SHP77 treated with DMSO at 0.1 percent for 48 hours (cell line): Measurements from ENCODE around the gene LRRC53.

ENCODE experiments used
- DNase-seq: peaks from one replicate; lab custom pipeline; 2025; lab: John Stamatoyannopoulos, UW

LRRC53 gene, protein sequence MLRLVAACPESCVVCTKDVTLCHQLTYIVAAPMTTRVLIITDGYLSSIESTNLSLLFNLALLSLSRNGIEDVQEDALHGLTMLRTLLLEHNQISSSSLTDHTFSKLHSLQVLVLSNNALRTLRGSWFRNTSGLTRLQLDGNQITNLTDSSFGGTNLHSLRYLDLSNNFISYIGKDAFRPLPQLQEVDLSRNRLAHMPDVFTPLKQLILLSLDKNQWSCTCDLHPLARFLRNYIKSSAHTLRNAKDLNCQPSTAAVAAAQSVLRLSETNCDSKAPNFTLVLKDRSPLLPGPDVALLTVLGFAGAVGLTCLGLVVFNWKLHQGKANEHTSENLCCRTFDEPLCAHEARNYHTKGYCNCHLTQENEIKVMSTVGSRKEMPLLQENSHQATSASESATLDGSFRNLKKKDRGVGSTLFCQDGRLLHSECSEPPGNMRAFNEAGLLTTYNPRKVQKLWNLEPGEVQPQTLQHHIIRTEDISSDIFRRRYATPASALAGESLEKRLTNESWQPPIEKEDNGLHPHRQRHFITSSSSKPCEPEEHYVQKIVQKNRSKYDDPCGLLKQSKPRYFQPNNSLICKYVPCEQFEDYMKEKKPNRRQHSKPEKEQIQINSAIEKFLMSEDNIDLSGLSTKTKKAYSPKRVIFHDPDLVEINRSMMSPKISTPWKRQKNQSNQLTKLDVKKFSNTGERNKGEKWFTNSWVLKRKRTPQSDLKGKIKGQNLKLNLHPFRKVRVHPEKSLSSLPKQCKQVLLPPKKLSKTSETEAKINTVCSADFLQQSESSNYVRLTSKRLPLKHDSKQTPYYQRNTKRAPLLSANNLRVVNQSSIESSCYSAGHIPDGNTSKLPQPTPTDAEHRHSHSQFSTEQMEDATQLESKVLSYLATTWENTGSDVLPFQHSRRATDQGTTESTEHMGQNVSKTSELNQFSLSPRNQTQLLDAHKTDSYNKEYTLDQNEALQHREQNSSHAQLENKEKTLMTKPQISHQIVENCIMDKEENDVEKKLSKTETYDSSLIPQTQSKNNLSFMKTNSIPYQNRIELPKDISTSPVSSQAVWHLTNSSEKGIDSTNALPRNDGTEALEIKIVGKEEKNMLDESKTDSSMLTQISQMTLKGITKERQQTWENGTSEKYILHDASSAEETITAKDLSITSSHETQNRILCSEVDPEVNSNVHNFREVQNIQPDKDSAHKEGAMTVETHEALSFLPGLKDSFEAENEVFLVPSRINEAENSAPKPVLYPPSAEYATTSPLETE

DNA sequence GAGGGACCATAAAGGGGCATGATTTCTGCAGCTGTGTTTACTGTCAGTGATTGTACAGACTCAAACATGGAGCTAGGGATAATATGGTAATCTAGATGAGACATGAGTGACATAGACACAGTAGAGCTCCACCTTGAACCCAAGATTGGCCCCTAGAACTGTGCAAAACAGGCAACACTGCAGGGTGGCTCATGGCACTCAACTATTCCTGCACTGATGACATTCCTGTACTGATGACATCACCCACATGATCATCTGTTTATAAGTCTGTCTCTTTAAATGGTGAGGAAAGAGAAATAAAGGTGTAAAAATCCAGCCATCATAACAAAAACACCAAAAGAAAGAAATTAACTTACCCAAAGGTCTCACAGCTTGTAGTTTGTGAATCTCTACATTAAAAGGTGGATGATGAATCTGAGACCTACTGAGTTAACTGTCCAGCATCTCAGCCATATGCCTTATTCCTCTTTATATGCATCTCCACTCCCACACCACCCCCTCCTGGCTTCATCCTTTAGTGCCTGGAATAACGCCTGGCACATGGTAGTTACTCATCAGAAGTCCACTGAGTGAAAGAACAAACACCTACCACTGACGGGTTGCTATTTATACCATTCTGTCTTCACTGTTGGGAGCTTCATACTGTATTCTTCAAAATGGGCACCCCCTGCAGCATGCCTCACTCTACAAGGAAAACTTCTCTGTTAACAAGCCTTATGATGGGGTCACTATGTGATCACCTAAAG is at the start of gene LRRC53:
Gene LRRC53, minus strand, starts transcription at position 442 of the 746 bp plus-strand sequence. CDS start 29,262 bp downstream, outside the sequence.
- peak; percentile 8 for DNase-seq

DNA sequence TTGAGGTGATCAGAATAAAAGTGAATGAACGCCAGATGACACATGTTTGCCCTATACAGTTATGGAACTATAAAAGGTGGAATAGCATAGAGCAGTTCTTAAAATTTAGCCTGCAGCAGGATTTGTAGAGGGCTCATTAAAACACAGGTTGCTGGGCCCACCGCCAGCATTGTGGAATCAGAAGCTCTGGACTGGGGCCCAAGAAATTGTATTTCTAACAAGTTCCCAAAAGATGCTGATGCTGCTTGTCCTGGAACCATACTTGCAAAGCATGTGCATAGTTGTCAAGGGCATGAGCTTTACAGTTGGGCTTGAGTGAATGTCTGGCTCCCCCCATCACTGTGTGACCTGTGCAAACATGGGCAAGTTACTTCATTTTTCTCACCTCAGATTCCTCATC is 37.5 kb upstream of the LRRC53 start:
- DNase-seq = no peak

DNA sequence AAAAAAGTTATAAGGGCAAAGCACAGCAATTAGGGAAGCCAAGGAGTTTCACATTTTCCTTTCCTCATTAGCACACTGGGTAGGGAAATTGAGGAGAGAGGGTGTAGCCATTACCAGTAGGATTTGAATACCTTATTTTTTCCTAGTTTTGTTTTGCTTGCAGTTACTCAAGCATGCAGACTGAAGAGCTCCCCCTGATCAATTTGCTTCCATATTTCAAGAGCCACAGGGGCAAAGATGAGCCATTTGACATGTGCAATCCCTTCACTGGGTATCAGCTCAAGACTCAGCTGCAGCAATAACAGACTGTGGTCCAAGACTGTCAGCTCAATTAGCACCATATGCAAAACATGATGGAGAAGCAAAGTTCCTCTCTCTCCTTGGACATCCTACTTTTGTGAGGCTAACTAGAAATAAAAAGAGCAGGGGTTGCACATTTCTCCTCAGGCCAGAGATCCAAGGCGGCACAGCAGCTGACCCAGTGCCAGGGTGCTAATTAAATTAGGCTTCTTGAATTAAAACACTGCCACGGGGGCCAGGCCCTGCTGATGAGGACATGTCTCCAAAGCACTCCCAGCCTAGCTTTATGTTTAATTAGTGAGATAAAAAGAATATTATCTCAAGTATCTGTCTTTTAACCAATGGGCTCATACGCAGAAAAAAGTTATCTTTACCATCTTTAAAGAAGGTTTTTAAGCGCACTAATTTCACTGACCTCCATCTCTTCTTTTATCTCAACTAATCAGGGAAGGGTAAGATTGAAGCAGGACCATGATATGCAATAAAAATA is 36.7 kb upstream of the LRRC53 start:
- no peak for DNase-seq

DNA sequence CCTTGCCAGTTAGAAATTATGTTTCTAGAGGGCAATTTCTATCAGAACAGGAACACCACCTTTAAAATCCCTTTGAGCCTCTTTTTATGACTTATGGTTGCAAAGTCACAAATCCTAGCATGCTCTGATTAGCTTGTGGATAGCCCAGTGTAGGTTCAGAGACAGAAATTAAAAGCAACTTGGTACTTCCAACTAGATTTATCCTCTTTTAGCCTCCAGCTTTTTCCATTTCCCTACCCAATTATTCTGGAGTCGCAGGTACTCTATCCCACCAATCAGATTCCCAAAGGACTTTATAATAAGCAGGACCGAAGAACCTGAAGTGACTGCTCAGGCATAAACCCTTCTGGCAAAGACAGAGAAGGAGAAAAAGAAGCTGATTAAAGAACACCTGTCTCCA is 33.4 kb upstream of the LRRC53 start:
- DNase-seq = no peak

DNA sequence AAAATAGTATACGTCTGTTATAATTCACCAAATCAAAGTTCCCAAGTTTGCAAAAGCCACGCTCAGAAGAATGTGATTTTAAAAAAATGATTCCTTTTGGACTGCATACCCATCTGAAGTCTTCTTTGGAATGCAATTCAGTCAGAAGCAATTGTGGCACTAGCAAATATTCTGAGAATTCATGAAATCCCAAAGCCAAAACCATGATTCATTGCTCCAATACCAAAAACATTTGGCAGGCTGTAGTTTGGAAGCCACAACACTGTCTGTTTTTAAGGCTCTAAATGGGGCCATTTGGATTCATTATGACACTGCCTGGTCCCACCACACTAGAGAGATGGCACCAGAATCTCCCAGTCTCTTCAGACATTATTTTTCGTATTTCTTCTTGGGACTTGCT is 21.8 kb upstream of the LRRC53 start:
- no peak for DNase-seq

DNA sequence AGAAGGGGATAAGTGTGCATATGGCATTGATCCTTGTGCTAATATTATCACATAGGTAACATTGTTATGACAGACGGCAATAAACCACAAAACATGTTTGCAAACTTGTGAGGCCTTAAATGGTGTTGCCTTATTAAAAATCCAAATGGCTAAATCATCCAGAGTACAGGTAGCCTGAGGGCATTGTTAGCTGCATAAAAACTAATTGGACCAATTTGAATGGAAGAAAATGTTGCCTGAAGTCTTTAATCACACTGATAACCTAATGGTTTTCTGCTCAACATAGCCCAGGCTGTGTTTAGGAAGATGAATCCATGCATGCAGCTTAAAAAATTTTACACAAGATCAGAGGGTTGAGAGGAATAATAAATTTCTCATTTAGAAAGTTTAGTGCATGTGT is 19.4 kb upstream of the LRRC53 start:
- no peak for DNase-seq

DNA sequence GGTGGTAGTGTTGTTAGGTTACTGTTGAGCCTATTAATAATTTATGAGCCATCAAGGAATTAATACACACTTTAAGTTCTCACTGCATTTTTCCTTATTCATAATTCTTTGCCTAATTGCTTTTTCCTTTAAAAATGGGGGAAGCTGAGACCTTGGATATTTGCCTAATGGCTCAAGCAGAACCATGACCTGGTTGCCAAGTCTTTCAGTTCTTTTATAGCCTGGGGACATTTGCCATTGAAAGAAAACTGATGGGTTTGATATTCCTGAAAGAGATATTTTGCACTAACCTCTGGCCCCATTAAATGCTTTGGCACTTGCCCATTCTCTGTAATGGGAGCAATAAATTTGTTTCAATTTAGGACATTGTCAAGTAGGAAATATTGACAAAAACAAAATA is 18.5 kb upstream of the LRRC53 start:
- no peak for DNase-seq

DNA sequence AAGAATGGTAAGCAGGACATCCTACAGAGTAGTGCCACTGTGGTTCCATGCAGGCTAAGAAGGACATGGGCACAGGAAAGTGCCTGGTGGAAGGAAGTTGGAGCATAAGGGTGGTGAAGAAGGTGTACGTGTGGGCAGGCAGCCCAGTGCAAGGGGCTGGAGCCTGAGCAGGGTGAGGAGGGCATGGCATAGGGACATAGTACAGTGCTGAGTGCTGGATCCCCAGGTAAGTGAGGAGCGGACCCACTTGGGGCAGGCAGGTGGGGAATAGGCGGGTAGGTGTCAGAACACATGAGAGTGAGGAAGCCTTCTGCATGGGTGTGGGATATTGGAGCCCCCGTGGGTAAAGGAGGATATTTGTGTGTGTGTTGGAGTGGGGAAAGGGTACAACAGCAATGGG is 15.7 kb upstream of the LRRC53 start:
- no peak for DNase-seq

DNA sequence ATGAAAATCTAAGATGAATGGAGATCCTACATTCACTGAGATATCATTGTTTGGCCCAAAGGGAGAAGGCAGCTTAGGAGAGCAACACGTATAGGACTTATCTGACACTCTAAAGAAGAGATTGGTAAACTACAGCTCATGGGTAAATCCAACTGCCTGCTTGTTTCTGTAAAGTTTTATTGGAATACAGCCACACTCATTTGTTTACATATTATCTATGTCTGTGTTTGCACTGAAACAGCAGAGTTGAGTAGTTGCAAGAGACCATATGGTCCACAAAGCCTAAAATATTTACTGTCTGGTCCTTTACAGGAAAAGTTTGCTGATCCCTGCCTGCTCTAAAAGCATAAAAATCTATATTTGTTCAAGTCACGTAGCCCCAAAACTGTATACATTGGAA is 14.3 kb upstream of the LRRC53 start:
- DNase-seq = no peak

DNA sequence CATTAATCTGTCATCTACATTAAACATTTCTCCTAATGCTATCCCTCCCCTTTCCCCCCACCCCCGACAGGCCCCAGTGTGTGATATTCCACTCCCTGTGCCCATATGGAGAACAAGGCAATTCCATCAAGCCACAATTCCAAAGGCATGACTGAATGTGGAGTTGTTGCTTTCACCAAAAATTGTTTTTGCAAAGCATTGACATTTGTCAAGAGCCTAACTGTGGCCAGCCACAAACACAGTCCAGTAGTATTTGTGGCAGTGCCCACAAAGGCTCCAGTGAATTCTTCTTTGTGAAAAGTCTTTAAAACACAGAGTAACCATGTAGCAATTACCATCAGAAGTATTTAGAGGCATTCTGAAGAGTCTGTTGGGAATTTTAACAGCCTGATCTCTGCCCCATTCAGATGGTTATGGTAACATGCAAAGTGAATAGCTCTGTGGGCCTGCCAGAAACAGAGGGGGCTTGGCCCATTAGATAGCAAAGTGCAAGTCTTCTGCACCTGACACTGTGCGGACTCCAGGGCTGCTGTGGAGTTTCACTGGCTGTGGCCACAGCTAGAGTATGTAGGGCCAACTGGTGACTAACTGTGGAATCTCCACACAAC is 11.6 kb upstream of the LRRC53 start:
- no peak for DNase-seq

DNA sequence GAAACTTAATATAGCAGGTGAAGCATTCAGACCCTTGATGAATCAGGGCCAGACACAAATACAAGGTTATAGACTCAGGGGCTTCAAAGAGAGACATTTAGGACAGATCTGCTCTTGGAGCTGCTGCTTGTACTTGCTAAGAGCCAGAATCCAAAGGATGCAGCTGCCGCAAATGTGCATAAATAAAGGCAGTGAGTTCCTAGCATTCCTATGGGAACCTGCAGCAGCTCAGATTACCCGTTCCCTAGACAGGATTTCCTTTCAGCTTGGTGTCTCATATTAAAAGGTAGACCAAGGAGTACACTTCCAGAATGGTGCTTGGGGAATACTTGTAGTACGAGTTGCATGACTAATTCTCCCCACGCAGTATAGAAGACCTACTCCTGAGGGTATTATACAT is 9.7 kb upstream of the LRRC53 start:
- no peak for DNase-seq

DNA sequence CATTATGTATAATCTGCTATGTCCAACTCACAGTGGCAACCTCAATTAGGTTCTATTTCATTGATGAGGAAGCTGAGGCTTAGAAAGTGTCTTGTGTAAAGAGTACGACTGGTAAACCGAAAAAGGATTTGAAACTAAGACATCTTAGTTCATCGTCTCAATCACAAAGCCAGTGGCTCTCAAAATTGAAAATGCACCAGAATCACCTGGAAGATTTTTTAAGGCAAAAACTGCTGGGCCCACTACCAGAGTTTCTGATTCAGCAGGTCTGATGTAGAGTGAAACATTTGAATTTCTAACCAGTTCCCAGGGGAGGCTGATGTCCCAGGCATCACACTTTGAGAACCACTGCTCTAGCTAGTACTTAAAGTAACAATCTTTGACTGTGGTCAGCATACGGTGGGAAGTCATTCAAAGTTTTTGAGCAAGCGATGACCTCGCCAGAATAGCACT is 5.2 kb upstream of the LRRC53 start:
- DNase-seq = no peak

DNA sequence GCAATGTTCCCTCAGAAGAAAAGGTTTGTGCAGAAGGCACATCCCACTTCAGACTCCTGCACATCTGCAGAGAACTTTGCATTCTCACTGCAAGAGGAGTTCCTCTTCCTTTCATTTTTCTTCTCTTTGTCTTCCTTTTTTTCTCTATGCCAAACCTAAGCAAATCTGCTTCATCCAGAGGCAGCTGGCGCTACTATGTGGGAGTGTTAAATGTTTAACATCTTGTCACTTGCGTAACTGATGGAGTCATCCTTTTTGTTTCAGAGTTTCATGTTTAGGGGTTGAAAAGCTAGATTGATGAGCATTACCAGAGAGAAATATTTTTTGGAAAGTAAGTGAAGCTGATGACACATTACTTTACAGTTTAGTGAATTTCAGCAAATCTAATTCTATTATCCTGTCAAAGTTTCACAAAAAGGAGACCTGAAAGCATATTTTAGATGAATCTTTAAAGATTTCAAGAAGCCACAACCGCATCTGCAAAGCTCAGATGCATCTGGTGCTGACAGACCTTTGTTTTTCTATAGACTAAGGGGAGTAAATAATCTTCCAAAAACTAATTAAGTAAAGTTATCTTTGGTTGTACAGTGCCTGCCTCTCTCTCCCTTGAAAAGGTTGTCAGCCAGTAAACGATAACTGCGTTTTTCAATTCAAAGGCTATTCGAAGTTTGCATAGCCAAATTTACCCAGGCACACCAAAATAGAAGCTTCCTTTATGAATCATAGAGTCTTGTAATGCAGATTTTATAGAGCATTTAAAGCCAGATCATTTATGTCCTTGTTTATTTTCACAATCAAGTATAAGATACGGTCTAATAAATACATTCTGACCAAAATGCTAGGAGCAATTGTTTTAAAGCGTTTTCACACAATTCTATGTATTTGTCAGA is 1.2 kb upstream of the LRRC53 start:
- DNase-seq = no peak

DNA sequence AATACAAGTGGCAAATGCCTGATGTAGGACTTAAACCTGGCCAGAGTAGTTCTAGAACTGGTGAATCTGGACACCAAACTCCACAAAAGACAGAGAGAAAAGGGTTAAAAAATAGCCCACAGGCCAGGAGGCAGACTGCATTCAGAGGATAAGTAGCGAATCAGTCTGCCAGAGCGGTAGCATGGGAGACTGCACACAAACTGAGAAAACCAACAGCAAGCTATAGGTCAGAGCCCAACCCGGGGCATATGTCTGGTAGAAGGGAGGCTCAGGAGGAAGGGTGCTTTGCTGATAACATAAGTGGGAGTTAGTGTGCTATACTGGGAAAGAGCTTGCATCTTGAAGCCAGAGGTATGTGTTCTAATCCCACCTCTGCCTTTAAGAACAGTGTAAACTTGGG is 4.0 kb downstream of the LRRC53 start:
- no peak for DNase-seq

DNA sequence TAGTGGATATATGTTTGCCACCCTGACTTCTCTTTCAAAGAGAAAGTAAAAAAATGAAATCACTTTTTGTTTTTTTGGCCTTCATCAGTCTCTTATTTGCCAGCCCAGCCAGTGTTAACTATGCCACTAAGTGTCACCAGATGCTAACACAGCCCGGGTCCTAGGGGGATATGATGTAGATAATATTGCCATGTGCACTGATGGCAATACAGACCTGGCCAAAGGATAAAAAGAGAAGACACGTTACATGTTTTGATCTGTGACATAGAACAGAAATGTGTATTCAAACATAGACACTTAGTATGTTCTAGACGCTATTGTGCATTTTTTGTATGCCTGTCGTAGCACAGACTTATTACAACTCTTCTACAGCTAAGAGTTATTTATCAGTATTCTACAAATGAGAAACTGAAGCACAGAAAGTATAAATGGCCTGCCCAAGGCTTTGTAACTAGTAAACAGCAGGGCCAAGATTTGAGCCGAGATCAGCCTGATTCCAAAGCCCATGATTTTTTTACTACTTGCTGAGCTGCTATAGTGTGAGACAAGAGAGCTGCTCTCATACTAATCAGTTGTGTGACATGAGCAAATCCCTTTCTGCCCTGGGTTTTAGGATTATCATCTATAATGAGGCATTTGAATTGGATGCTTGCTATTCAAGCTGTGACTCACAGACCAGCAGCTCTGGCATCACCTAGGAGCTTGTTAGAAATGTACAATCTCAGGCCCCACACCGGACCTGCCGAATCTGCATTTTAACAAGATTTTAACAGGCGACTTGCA is 6.3 kb downstream of the LRRC53 start:
- no peak for DNase-seq

DNA sequence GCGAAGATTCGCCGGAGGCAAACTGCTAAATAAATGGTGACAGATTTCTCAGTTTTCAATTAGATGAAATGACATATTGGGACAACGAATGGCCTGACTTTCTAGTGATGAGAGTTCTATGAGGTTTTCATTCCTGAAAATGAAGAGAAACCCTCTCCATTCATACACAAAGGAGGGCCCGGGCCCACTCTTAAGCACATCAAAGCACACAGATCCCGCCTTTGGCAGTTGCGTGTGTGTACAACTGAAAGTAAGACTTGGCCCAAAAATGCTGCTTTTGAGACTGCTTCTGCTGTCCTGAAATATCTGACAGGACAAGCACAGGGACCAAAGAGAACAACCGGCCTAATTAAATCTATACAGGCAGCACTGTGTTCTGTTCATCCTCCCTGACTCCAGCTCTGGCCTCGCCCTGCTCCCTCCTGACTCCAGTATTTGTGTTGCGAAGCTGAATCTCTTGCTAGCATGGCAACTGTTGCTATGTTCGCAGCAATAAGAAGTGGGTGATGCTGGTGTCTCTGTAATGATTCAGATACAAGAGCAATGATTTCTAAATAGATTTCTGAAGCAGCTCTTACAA is 7.4 kb downstream of the LRRC53 start:
- peak; percentile 50 for DNase-seq

DNA sequence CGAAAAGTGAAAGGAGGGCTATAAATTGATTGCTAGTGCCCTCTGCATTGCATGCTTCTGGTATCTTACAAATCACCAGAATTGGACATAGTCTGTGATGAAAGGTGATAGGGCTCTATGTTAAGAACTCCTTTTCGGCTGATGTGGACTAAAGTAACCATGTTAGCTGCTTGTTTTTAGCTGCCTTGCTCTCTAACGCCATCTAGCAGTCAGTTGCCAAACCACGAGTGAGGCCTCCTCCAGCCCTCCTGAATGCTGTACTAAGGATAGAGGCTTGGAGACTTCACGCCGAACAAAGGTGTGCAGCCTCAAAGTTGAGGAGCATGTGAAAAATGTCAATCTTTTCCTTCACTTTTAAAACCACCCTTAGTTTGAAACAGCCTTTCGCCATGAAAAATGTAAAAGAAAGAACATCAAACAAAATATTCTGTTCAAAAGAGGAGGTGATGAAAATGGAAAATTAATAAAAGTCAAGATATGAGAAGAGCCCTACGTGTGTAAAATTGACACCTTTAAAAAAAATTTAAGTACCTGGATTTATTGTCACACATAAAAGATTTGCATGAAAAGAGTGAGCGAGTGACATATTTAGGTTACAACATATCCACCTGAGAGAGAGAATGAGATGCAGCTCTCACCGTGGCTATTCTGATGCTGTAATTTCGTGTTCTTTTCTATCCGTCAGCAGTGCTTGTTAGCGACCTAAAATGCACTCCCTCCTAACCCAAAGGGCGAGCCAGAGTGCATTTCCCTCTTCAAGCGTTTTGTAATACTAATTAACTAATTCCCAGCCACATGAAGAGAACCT is 8.1 kb downstream of the LRRC53 start:
- peak; percentile 62 for DNase-seq
